Adrenal gland (tissue), 12 donors: ENCODE data around the gene CYBB. TPM values are rescaled to one million over a fixed set of nuclear protein-coding genes. Genes with fewer than 3 reads are reported as not detected.

ENCODE experiments used
- DNase-seq, 7 donors: peaks; one replicate each; pipeline ENCODE4 v3.0.0-alpha.2; 2019 to 2020
- H3K27ac ChIP-seq, 5 donors: fragments of 200-600 bp; sonication (generic) in 4 of 5; 1 replicate in 3 of 5; 2 replicates in 2 of 5; pipeline versions ENCODE4 v1.5.1 to v1.8.0; 2016 to 2020; ENCODE audit warnings: mild to moderate bottlenecking in 1 of 5
- H3K27me3 ChIP-seq: fragments of 200-600 bp; 2 replicates; pipeline ENCODE4 v1.8.0; 2021
- H3K36me3 ChIP-seq, 2 donors: fragments of 200-600 bp; replicated peaks in 1 of 2; 1 replicate in 1 of 2; 2 replicates in 1 of 2; pipeline versions ENCODE4 v1.5.1 to v1.8.0; 2018 to 2022
- H3K4me1 ChIP-seq, 2 donors: fragments of 200-600 bp; replicated peaks in 1 of 2; 1 replicate in 1 of 2; 2 replicates in 1 of 2; pipeline versions ENCODE4 v1.5.1 to v1.8.0; 2018 to 2021
- H3K4me3 ChIP-seq, 4 donors: fragments of 200-600 bp; sonication (generic) in 3 of 4; one replicate each; pipeline ENCODE4 v1.5.1; 2016 to 2018
- H3K9me3 ChIP-seq, 3 donors: fragments of 200-600 bp; sonication (generic) in 1 of 3; replicated peaks in 1 of 3; 1 replicate in 2 of 3; 2 replicates in 1 of 3; pipeline versions ENCODE4 v1.5.1 to v1.8.0; 2016 to 2021
- POLR2A ChIP-seq, 2 donors: fragments of 450-650 bp; IDR thresholded peaks; one replicate each; pipeline ENCODE4 v1.6.1; 2017; ENCODE audit warnings: antibody characterized with exemption in 2 of 2, mild to moderate bottlenecking in 2 of 2, moderate library complexity in 1 of 2
- intact Hi-C, 2 donors: fragments of 100-400 bp; cut with DNase I; formaldehyde crosslinking; loops; one replicate each; pipeline versions ENCODE4 v1.14.1 to v1.15.0; 2022 to 2023
- polyA plus RNA-seq, 3 donors: library from polyadenylated mRNA; stranded (reverse); fragments of 200-250 nt in 2 of 3; fragments of 350-450 nt in 1 of 3; fragmentation: Illumina TruSeq in 1 of 3; extraction: RNeasy Lipid Tissue Mini Kit (QIAGEN cat#74804) in 1 of 3; gene quantifications; one replicate each; pipeline ENCODE4 v1.2.3, GENCODE V29; 2013 to 2014
- total RNA-seq, 9 donors: library from RNA; depleted of rRNA in 4 of 9; stranded (reverse); fragments of >200 nt in 4 of 9; fragments of 120-200 nt in 1 of 9; fragmentation: NEBNext Ultra II Directional in 1 of 9; extraction: Animal tissue kit (Norgen Biotek cat#: 25700) in 1 of 9; gene quantifications; one replicate each; pipeline versions ENCODE4 v1.1.0 to v1.2.4, GENCODE V29; 2013 to 2023
- TF ChIP-seq, protein P1 (sequence below), 6 experiments: fragments of 450-650 bp in 4 of 6; fragments of 200-600 bp in 2 of 6; sonication (generic) in 1 of 6; IDR thresholded peaks; 1 replicate in 5 of 6; 2 replicates in 1 of 6; pipeline versions ENCODE4 v1.5.1 to v1.8.0; 2016 to 2021; ENCODE audit warnings: antibody characterized with exemption in 6 of 6, mild to moderate bottlenecking in 2 of 6, moderate library complexity in 1 of 6
- donor health status: healthy with polysubstance abuse.
- donor health status: Bipolar disorder and iron deficiency.
- donor health status: DM: yes; HTN: yes; CAD: no.
- donor health status: DM: no; HTN: no; CAD: no.
- donor health status: DM: no; HTN: no; CAD: no.
- donor health status: DM: yes; HTN: yes; CAD: no.

The CYBB gene
- total and polyA plus RNA-seq, 12 donors: 5.5 to 153 (median 56.9) TPM

DNA sequence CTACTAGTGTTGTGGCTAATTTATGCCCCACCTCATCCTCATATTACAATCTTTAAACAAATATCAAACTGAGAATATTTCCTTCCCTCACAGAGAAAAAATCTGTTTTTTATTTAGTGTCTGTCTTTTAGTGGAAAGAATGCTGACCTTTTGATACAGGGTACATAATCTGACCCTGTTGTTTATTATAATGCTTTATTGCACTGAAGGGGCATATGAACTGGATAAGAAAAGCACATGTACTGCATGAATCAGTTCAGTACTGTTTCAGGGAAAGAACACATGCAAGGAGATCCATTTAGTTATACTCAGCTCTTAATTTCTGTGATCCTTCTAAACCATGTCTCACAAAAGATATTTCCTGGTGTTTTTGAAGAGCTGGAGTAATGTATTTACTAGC lies 83.0 kb downstream of the CYBB start:
- no peak for DNase-seq
- Histone ChIP-seq H3K4me1 (no peaks in the 10 kb centered on the region), H3K36me3 (no peaks in the 10 kb centered on the region), H3K27ac (no peak overlapping the region), H3K27me3 (peaks cover 21% of the 10 kb centered on the region), H3K4me3 (no peak overlapping the region), H3K9me3 (no peaks in the 10 kb centered on the region)
- TF ChIP-seq, protein P1, sequence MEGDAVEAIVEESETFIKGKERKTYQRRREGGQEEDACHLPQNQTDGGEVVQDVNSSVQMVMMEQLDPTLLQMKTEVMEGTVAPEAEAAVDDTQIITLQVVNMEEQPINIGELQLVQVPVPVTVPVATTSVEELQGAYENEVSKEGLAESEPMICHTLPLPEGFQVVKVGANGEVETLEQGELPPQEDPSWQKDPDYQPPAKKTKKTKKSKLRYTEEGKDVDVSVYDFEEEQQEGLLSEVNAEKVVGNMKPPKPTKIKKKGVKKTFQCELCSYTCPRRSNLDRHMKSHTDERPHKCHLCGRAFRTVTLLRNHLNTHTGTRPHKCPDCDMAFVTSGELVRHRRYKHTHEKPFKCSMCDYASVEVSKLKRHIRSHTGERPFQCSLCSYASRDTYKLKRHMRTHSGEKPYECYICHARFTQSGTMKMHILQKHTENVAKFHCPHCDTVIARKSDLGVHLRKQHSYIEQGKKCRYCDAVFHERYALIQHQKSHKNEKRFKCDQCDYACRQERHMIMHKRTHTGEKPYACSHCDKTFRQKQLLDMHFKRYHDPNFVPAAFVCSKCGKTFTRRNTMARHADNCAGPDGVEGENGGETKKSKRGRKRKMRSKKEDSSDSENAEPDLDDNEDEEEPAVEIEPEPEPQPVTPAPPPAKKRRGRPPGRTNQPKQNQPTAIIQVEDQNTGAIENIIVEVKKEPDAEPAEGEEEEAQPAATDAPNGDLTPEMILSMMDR (IDR thresholded peaks at IDR 0.05): no peak
- no peak for TF ChIP-seq POLR2A (IDR thresholded peaks at IDR 0.05)
- intact Hi-C loops: no loop called here

Other genes with a start within 250 kb of the CYBB start
- gene LANCL3, start 208.4 kb upstream of the CYBB start, total RNA-seq: under 1 TPM; 0.04 to 0.69 (median 0.19) TPM
- gene LANCL3, start 208.4 kb upstream of the CYBB start, polyA plus RNA-seq: under 1 TPM; 0.07 to 0.20 (median 0.08) TPM
- gene XK, start 94.3 kb upstream of the CYBB start, total RNA-seq: 1 to 10 TPM; 1.2 to 3.8 (median 1.8) TPM
- 1 to 10 TPM in 1 of 3 donors, under 1 TPM in 2; 0.44 to 3.5 (median 0.72) TPM for gene XK, start 94.3 kb upstream of the CYBB start, polyA plus RNA-seq
- 100 to 1,000 TPM in 1 of 9 donors, 10 to 100 TPM in 8; 26.6 to 101 (median 52.2) TPM for gene DYNLT3, start 67.5 kb downstream of the CYBB start, total RNA-seq
- 100 to 1,000 TPM in 1 of 3 donors, 10 to 100 TPM in 2; 25.2 to 137 (median 27.3) TPM for gene DYNLT3, start 67.5 kb downstream of the CYBB start, polyA plus RNA-seq
- gene SYTL5, start 226.5 kb downstream of the CYBB start, total RNA-seq: 10 to 100 TPM in 6 of 9 donors, 1 to 10 TPM in 3; 1.8 to 38.1 (median 16.3) TPM
- 1 to 10 TPM; 5.5 to 9.5 (median 6.3) TPM for gene SYTL5, start 226.5 kb downstream of the CYBB start, polyA plus RNA-seq